NCI-H1105 (cell line): Measurements from ENCODE around the gene TOR2A.

Source experiments
- DNase-seq: peaks from one replicate; lab custom pipeline; 2025; lab: John Stamatoyannopoulos, UW

TOR2A gene

DNA sequence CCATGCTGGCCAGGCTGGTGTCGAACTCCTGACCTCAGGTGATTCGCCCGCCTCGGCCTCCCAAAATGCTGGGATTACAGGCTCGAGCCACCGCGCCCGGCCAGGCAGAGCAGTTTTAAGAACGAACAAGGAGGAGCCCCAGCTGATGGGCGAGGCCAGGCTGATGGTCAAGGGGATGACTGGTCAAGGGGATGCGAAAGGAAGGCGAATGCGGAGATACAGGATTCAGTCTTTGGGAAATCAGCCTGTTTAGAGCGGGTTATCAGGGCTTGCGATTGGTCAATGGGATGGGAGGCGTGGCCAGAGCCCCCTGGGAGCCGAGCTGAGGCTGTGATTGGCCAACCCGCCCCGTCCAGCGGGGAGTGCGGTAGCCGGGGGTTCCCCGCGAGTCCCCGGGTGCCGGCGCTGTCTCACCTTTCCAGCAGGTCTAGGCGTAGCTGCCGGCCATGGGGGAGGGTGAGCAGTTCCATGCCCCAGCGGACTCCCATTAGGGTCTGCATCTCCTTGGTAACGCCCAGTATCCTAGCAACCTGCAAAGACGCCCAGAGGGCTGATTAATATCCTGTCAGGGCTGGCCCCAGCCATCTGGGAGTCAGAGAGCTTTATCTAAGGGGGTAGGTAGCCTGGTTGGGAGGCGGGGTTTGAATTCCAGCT is 7.5 kb upstream of the TOR2A start:
- DNase-seq, result peak; percentile 70

GRCh38 chr9:127741831-127742434 is 6.8 kb upstream of the TOR2A start:
- DNase-seq, result no peak

GRCh38 chr9:127739614-127740330 is 4.7 kb upstream of the TOR2A start:
- no peak for DNase-seq

DNA sequence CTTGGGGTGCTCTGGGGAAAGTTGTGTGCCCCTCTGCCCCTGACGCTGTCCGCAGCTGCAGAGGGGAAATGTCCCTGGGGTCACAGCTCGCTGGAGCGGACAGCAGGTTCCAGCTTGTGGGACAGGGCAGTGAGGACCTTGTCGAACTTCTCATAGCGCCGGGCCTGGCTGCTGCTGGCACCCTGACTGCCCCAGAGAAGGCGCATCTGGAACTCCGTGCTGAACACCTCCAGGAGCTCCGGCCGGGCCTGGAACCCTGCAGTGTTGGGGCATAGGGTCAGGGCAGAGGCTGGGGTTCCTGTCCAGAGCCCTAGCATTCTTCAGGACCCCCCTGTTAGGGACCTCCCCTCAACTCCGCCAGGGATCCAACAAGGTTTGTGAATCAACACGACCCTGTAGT is 3.6 kb upstream of the TOR2A start:
- no peak for DNase-seq

- no peak for DNase-seq
Observed at GRCh38 chr9:127735530-127736185, 564 bp upstream of the TOR2A start.

- no peak for DNase-seq
Observed at GRCh38 chr9:127734247-127734746, 797 bp downstream of the TOR2A start.

DNA sequence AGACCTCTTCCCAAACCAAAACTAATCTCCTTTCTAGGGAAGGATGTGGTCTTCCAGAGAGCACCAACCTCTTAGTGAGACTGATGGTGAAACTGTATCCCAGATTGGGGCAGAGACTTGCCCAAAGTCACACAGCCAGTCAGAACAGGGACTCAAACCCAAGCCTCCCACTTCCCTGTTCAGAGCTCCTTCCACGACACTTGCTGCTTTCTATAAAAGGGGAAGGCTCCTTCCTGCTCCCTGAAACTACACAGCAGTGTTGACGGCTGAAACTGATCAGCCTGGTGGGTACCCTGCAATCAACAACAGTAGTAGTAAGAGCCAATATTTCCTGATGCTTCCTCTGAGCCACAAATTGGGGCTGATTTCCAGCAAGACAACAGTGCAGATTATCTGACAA is 1.5 kb downstream of the TOR2A start:
- no peak for DNase-seq

DNA sequence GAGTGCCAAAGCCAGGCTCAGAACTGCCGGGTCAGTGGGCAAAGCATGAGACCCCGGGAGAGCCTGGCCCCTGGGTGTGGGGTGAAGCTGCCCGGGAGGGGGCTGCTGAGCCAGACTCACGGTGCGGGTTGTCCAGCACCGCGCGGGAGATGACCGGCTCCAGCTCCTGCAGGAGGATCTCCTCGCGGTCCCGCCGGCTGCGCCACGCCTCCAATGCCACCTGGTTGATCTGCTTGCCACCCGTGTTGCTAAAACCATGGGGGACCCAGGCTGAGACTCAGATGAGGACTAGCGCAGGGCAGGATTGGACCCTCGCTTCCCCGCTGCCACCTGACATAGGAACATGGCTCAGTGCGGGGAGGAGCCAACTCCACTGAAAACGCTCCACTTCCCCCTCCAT is 2.6 kb downstream of the TOR2A start:
- DNase-seq, result no peak

GRCh38 chr9:127731938-127732337 is 3.2 kb downstream of the TOR2A start:
- DNase-seq, result no peak

GRCh38 chr9:127730799-127731410 is 4.2 kb downstream of the TOR2A start:
- DNase-seq, result no peak

GRCh38 chr9:127730262-127730661 is 4.8 kb downstream of the TOR2A start:
- DNase-seq, result no peak

GRCh38 chr9:127729522-127730256 is 5.4 kb downstream of the TOR2A start:
- no peak for DNase-seq

DNA sequence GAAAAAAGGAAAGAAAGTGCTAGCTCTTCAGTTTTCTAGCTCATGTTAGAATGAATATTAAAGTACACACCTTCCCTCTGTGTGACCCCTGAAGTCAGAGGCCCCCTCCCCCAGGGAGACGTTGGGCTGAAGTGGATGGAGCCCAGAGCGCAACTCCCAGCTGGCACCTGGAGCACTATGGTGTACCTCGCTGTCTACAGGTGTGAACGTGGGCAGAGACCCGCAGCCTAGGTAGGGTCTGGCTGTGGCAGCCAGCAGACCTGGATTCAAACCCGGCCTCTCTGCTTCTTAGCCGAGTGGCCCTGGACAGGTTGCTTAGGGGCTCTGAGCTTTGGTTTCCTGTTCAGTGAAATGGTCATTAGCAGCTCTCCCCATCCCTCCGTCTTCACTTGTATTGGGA is 6.3 kb downstream of the TOR2A start:
- DNase-seq, result no peak

GRCh38 chr9:127726871-127727270 is 8.2 kb downstream of the TOR2A start:
- DNase-seq, result no peak

GRCh38 chr9:127724012-127724411 is 11.1 kb downstream of the TOR2A start:
- no peak for DNase-seq

DNA sequence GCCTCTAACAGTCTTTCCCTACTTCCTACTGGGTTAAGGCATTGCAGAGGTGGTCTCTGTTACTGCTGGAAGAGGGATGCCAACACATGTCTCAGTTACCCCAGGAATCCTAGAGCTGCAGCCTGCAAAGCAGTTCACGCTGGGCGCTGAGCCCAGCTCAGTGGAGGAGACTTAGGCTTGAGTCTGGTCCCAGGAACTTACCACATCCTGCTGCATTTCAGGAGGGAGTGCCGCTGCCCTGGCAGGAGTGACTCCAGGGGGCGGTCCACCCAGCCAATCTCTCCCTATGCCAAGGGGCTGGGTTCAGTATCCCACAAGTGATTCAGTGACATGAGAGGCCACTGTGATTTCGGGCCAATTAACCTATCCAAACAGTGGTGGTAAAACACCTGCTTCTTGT is 11.7 kb downstream of the TOR2A start:
- no peak for DNase-seq

DNA sequence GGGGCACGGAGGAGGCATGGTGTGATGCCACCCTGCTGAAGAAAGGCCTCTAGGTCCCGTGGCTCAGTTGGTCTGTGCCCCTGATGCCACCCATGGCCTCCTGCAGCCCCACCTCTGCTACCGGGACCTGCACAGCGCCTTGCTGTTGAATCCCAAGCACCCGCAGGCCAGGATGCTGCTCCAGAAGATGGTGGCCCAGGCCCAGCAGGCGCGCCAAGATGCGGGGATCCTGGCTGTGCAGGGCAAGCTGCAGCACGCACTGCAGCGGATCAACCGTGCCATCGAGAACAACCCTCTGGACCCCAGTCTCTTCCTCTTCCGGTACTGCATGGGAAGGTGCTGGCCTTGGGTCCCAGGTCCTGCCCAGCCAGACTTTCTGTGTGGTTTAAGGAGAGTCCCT is 12.1 kb downstream of the TOR2A start:
- DNase-seq, result no peak

GRCh38 chr9:127722055-127722745 is 12.9 kb downstream of the TOR2A start:
- DNase-seq, result no peak

DNA sequence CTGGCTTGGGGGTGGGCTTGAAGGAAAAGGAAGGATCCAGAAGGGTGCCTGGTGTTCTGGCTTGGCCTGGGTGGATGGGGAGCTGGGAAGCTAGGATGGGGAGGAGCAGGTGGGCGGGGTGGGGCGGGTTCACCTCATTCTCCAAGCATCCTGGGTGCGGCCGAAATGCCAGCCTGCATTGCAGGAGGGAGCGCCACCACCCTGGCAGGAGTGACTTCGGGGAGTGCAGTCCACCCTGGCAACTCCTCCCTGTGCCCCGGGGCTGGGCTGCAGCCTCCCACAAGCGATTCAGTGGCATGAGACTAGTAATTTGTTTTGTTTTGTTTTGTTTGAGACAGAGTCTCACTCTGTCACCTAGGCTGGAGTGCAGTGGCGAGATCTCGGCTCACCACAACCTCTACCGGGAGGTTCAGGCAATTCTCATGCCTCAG is 13.7 kb downstream of the TOR2A start:
- DNase-seq, result no peak

DNA sequence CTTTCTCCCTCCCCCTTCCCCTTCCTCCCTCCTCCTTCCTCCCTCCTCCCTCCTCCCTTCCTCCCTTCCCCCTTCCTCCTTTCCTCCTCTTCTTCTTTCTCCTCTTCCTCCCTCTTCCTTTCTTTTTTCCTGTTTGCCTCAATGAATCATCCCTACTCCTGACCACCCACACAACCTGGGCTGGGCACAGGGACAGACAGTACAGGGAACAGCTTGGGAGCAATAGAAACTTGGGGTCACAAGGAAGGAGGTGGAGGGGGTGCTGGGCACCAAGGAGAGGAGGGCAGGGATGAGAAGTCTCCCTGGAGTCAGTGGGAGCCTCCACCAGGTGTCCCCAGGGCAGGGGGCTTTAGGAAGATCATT is 14.2 kb downstream of the TOR2A start:
- no peak for DNase-seq
